ENCODE measurements around the gene TRNT1. TPM values are rescaled to one million over a fixed set of nuclear protein-coding genes. Genes with fewer than 3 reads are reported as not detected.

TRNT1 gene
- total RNA-seq, 1 experiment from 2014 or later: 21.4 TPM

- TF ChIP-seq ZBTB33 (IDR thresholded peaks at IDR 0.05; ENCODE audit: extremely low read depth, insufficient replicate concordance, low read length) (no peak), CBX3 (IDR thresholded peaks at IDR 0.05; ENCODE audit: low read depth) (no peak), POLR2AphosphoS5 (IDR thresholded peaks at IDR 0.05; ENCODE audit: low read depth, low read length) (no peak)
Measured at GRCh38 chr3:3102751-3103150, 24.0 kb upstream of the TRNT1 start (continued).

DNA sequence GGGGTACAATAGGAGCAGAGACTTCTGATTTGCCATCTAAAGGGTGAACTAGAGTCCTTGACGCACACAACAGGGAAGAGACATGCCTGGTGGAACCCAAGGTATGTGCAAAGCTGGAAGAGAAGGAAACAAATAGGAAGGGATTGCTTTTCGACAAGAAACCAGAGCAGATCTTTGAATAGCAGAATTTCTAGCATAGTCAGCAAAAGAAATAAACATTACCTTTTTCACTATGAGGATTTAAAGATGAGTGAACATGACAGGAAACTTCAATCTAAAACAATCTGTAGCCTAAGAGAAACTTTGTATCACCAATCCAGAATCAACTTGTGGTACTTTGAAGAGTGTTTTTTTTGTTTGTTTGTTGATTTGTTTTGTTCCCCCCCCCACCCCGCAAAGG, 21.5 kb upstream of the TRNT1 start:
- TF ChIP-seq EZH2 (IDR thresholded peaks at IDR 0.05) (no peak), SIN3A (IDR thresholded peaks at IDR 0.05; ENCODE audit: low read depth) (no peak), CBX3 (IDR thresholded peaks at IDR 0.05; ENCODE audit: low read depth) (no peak), ELF1 (IDR thresholded peaks at IDR 0.05; ENCODE audit: borderline replicate concordance, low read depth) (no peak), ZFX (IDR thresholded peaks at IDR 0.05) (no peak), ZNF274 (IDR thresholded peaks at IDR 0.05; ENCODE audit: low read depth, low read length) (no peak)
- TF ChIP-seq, protein P1, sequence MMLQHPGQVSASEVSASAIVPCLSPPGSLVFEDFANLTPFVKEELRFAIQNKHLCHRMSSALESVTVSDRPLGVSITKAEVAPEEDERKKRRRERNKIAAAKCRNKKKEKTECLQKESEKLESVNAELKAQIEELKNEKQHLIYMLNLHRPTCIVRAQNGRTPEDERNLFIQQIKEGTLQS (IDR thresholded peaks at IDR 0.05): no peak
- TF ChIP-seq, protein P2, sequence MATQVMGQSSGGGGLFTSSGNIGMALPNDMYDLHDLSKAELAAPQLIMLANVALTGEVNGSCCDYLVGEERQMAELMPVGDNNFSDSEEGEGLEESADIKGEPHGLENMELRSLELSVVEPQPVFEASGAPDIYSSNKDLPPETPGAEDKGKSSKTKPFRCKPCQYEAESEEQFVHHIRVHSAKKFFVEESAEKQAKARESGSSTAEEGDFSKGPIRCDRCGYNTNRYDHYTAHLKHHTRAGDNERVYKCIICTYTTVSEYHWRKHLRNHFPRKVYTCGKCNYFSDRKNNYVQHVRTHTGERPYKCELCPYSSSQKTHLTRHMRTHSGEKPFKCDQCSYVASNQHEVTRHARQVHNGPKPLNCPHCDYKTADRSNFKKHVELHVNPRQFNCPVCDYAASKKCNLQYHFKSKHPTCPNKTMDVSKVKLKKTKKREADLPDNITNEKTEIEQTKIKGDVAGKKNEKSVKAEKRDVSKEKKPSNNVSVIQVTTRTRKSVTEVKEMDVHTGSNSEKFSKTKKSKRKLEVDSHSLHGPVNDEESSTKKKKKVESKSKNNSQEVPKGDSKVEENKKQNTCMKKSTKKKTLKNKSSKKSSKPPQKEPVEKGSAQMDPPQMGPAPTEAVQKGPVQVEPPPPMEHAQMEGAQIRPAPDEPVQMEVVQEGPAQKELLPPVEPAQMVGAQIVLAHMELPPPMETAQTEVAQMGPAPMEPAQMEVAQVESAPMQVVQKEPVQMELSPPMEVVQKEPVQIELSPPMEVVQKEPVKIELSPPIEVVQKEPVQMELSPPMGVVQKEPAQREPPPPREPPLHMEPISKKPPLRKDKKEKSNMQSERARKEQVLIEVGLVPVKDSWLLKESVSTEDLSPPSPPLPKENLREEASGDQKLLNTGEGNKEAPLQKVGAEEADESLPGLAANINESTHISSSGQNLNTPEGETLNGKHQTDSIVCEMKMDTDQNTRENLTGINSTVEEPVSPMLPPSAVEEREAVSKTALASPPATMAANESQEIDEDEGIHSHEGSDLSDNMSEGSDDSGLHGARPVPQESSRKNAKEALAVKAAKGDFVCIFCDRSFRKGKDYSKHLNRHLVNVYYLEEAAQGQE (IDR thresholded peaks at IDR 0.05; ENCODE audit: low read depth): no peak
- H3K4me3 ChIP-seq (replicated peaks in 1 of 2; ENCODE audit: low read depth in 1 of 2, low read length in 2 of 2): no peak overlapping the region
- no peaks in the 10 kb centered on the region for H3K79me2 ChIP-seq (ENCODE audit: insufficient read depth, low read length)
- no peak overlapping the region for H2AFZ ChIP-seq (ENCODE audit: low read depth, low read length, poor library complexity, severe bottlenecking)
- no peaks in the 10 kb centered on the region for H4K20me1 ChIP-seq (ENCODE audit: insufficient read depth)
- no peaks in the 10 kb centered on the region for H3K9me3 ChIP-seq (ENCODE audit: control insufficient read depth in 1 of 2, insufficient read depth in 1 of 2, low read depth in 1 of 2, low read length in 2 of 2)
- intact Hi-C loops (cut with micrococcal nuclease): no loop called here
- no peaks in the 10 kb centered on the region for H3K4me1 ChIP-seq (ENCODE audit: control insufficient read depth in 1 of 2, insufficient read depth in 2 of 2, low read length in 2 of 2)
- DNase-seq (ENCODE audit: low read depth, low spot score) (no peak), ATAC-seq (no peak)
- CTCF ChIA-PET: no interaction called here
- peaks cover 21% of the 10 kb centered on the region; the same call in 1 of the 2 replicates for H3K27me3 ChIP-seq (ENCODE audit: insufficient read depth, low read length)
- H3K9ac ChIP-seq (ENCODE audit: low read length): no peak overlapping the region
- RAD21 ChIA-PET (ENCODE audit: low non-redundant PET in 1 of 2, low total read pairs in 2 of 2, uncharacterized antibody in 2 of 2, unreplicated experiment in 2 of 2): no interaction called here
- H3K27ac ChIP-seq (ENCODE audit: low read depth, low read length): no peak overlapping the region
- no peaks in the 10 kb centered on the region for H3K36me3 ChIP-seq (ENCODE audit: control insufficient read depth in 1 of 2, insufficient read depth in 2 of 2, low read length in 2 of 2)
- H3K9me2 ChIP-seq (ENCODE audit: insufficient read depth): no peaks in the 10 kb centered on the region
- POLR2A ChIA-PET: interaction anchor here (0.7 kb wide), 1 partner anchor 21 kb away, joined by 3 read pairs; no protein-coding TSS in a partner anchor
- H3K4me2 ChIP-seq (ENCODE audit: low read length): no peak overlapping the region
- BruUV-seq (replicated peaks): no TSS peak
